Mesodermal cell (in vitro differentiated cells): ENCODE measurements around the gene PPM1K.

Experiments
- H3K27ac ChIP-seq: 2 replicates; pipeline ENCODE4 v1.7.0; 2013; ENCODE audit warnings: mild to moderate bottlenecking, low read depth, low read length, moderate library complexity; ENCODE audit not compliant: severe bottlenecking
- H3K36me3 ChIP-seq: 2 replicates; pipeline ENCODE4 v1.7.1; 2013; ENCODE audit warnings: mild to moderate bottlenecking, low read length, moderate library complexity; ENCODE audit not compliant: control insufficient read depth, insufficient read depth
- H3K4me1 ChIP-seq: one replicate; pipeline ENCODE4 v1.7.1; 2013; ENCODE audit warnings: mild to moderate bottlenecking, low read length; ENCODE audit not compliant: insufficient read depth, control insufficient read depth, poor library complexity, severe bottlenecking
- H3K4me3 ChIP-seq: 2 replicates; pipeline ENCODE4 v1.7.0; 2013; ENCODE audit warnings: low read length, control low read depth, mild to moderate bottlenecking; ENCODE audit not compliant: insufficient read depth, poor library complexity, severe bottlenecking; ENCODE audit errors: extremely low read depth
- H3K9me3 ChIP-seq: 2 replicates; pipeline ENCODE4 v1.7.1; 2013; ENCODE audit warnings: mild to moderate bottlenecking, low read length, moderate library complexity; ENCODE audit not compliant: control insufficient read depth
- WGBS, 2 experiments: methylation state at CpG; one replicate each; pipeline ENCODE4 v1.1.5; 2013; ENCODE audit warnings: missing lambda C conversion rate in 2 of 2; ENCODE audit not compliant: insufficient coverage in 2 of 2; 5-methylcytosine and 5-hydroxymethylcytosine counted together

The PPM1K gene

DNA sequence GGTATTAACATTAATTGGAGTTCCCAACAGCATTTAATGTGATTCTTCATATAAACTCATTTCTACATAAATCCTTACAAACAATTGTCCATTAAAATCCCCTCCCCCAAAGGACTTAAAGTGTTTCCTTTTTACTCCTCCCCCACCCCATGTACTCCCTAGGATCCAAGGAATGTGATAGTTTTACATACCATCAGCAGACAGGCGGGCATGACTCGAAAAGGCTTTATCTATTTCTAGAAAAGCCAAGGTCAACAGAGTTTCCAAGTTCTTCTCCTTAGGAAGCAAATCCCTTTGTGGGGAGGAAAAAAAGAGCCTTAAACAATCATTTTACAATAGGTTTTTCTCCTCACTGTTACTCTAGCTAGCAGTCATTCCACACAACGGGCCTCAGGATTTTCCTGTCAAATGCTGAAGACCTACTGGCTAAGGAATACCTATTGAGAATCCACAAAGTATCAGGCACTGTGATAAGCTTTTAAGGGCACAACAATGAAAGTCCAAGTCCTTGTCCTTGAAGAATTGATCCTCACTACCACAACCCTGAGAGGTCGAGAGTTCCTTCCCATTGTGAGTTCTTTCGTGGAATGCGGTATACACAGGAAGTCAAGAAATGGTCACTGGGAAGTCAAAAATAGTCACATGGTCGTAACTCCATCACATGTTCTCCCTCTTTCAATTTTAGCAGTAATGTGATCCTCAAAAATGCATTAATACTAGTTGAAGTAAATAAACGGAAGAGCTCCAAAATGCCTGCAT is 7.2 kb downstream of the PPM1K start:
- Histone ChIP-seq H3K4me3 (no peak overlapping the region), H3K36me3 (peaks cover 12% of the 10 kb centered on the region), H3K4me1 (no peaks in the 10 kb centered on the region), H3K9me3 (peaks cover 17% of the 10 kb centered on the region), H3K27ac (no peak overlapping the region)
- 91 to 95% methylated on average over 4 to 5 of the region's 8 CpGs for WGBS, 2 experiments

DNA sequence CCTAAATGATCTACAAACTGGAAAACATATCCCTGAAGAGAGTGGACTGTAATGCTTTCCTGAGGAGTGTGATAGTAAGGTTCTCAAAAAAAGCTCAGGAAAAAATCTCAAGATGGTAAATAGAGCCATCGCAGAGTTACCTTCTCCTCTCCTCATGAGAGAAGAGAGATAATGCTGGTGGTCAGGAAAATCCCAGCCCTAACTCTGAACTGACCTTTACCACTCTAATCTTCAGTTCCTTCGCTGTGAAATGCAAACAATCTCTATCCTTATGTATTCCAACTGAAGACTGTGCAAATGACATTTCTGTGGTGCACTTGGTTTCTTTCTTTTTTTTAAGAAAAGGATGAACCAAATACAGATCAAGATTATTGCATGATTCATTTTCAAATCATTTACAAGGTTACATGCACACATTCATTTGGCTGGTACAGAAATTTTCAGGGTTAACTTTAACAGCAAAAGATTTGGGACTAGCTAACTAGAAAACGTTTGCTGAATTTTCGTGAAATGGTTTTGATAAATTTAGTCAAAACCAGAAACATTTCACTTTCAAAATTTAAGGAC is 8.3 kb downstream of the PPM1K start:
- H3K36me3 ChIP-seq, result peaks cover 12% of the 10 kb centered on the region
- no peak overlapping the region for H3K4me3 ChIP-seq
- 100% methylated on average over 1 to 2 of the region's 4 CpGs for WGBS, 2 experiments
- no peak overlapping the region for H3K27ac ChIP-seq
- peaks cover 17% of the 10 kb centered on the region for H3K9me3 ChIP-seq
- H3K4me1 ChIP-seq, result no peaks in the 10 kb centered on the region

DNA sequence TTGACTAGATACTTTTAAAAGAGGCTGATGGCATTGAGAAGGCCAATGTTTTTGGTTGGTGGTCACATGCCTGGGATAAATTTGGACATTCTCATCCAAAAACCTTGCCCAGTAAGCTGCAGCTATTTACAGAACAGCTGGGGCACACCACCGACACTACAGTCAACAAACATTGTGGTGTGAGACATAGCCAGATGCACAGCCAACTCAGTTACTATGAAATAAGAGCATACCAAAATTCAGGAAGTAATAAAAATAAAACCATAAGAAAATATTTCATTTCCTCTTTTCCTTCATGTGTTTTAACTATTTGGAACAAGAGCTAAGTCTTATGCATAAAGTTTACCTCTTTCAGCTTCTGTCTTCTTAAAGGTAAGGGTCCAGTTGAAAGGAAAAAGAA is 8.8 kb downstream of the PPM1K start:
- Histone ChIP-seq H3K4me1 (no peaks in the 10 kb centered on the region), H3K36me3 (peaks cover 12% of the 10 kb centered on the region), H3K4me3 (no peak overlapping the region), H3K27ac (no peak overlapping the region), H3K9me3 (peaks cover 17% of the 10 kb centered on the region)
- WGBS, 2 experiments, result no CpG with 5 or more reads among the region's 1 CpG

DNA sequence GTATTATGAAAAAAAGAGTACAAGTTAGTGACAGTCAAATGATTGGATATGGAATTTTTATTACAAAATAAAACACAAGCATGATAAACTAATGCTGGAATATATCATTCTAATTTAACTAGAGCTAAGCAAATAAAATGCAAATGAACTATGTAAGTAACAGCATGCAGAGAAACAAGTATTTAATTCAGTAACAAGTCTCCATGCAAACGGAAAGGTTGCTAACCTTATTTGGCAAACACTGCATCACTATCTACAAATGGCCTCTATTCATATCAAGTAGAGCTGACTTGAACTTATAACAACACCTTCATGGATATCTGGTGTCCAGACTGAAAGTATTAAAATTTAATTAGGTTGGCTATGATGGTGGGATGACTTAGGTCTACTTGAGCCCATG is 15.4 kb downstream of the PPM1K start:
- Histone ChIP-seq H3K4me1 (no peaks in the 10 kb centered on the region), H3K36me3 (peaks cover 27% of the 10 kb centered on the region), H3K4me3 (no peak overlapping the region), H3K27ac (no peak overlapping the region), H3K9me3 (no peaks in the 10 kb centered on the region)
- WGBS, 2 experiments, result 100% methylated on average over 1 of the region's 1 CpG

DNA sequence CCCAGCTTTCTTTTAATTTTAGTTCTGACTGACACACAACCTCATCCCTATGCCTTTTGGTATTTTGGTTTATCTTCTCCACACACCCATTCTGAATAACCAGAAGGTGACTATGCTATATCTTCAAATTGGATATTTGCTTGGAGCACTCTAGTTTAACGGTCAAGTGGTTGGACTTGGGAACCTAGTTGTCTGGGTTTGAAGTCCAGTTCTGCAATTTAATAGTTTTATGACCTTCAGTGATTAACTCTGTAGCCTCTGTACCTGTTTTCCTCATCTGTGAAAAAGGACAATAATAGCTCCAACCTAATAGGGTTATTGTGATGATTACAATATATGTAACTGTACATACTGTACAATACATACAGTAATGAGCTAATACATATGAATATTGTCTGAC is 20.0 kb downstream of the PPM1K start:
- Histone ChIP-seq H3K27ac (no peak overlapping the region), H3K9me3 (no peaks in the 10 kb centered on the region), H3K4me3 (no peak overlapping the region), H3K36me3 (peaks cover 27% of the 10 kb centered on the region), H3K4me1 (no peaks in the 10 kb centered on the region)
- WGBS, 2 experiments, result no CpG with 5 or more reads among the region's 1 CpG

DNA sequence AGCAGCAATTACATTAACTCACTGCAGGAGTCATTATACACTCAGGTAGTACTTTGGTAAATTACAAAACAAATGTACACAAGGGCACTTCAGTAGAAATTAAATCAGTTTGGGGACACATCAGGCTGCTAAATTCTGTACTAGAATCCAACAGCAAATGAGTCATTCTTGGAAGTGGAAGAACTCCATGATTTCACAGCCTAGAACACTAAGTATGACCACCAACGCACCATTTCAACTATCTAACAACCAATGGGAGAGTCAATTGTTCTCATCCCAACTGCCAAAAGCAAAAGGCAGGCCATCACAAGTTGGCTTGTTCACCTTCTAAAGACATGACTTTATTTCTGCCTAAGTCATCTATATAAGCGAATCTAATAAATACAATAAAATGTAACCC is 26.6 kb downstream of the PPM1K start:
- no peak overlapping the region for H3K4me3 ChIP-seq
- H3K36me3 ChIP-seq, result no peaks in the 10 kb centered on the region
- WGBS, 2 experiments, result 80 to 100% methylated on average over 1 of the region's 2 CpGs
- no peaks in the 10 kb centered on the region for H3K9me3 ChIP-seq
- H3K4me1 ChIP-seq, result no peaks in the 10 kb centered on the region
- H3K27ac ChIP-seq, result no peak overlapping the region

DNA sequence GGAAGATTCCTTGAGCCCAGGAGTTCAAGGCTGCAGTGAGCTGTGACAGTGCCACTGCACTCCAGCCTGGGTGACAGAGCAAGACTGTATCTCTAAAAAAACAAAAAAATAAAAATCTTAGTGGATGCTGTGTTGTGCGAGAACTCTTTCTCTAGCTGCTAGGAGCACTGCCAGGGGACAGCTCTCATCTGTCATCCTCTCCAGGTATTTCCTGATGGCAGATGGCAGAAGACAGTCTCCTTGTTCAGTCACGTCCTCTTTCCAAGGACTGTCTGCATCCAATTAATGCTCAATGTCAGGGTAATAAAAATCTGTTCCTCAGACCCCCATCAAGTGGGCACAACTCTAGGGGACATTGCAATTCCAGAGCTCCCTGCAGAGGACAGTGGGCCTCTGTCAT is 29.2 kb downstream of the PPM1K start:
- H3K9me3 ChIP-seq, result no peaks in the 10 kb centered on the region
- no peak overlapping the region for H3K4me3 ChIP-seq
- WGBS, 2 experiments, result 83 to 92% methylated on average over 2 of the region's 2 CpGs
- H3K36me3 ChIP-seq, result no peaks in the 10 kb centered on the region
- no peak overlapping the region for H3K27ac ChIP-seq
- no peaks in the 10 kb centered on the region for H3K4me1 ChIP-seq

DNA sequence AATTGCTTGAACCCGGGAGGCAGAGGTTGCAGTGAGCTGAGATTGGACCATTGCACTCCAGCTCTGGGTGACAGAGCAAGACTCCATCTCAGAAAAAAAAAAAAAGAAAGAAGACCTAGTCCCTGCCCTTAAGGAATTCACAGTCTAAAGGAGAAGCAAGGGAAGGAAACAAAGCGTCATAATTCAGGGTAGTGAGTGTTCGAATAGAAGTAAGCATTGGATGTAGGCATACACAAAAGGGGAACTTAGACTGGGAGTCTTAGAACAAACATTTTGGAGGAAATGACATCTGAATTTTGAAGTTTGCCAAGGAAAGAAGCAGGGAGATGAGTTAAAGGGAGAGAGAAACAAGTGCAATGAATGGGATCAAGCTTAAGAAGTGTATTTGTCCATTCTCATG is 32.4 kb downstream of the PPM1K start:
- Histone ChIP-seq H3K4me3 (no peak overlapping the region), H3K36me3 (no peaks in the 10 kb centered on the region), H3K9me3 (no peaks in the 10 kb centered on the region), H3K4me1 (no peaks in the 10 kb centered on the region), H3K27ac (no peak overlapping the region)
- WGBS, 2 experiments, result 89 to 94% methylated on average over 3 of the region's 3 CpGs

DNA sequence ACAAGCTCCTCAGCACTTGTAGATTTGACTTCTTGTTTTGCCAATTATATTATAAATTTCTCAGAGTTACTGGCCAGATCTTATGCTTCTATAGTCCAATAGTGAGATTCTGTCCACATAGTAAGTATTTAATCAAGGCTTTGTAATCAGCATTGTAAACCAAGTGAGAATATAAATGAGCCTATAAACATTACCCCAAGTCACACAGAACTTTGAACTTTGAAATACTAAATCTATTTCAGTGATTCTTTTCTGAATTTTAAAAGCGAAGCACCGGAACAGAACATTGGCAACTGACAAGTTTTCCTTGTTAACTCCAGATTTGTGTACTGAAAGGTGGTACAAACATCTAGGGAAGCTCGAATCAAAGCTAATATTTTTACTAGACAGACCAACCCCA is 37.2 kb downstream of the PPM1K start:
- Histone ChIP-seq H3K27ac (no peak overlapping the region), H3K9me3 (no peaks in the 10 kb centered on the region), H3K36me3 (no peaks in the 10 kb centered on the region), H3K4me3 (no peak overlapping the region), H3K4me1 (no peaks in the 10 kb centered on the region)
- no CpG with 5 or more reads among the region's 3 CpGs for whole genome bisulfite sequencing, 2 experiments

DNA sequence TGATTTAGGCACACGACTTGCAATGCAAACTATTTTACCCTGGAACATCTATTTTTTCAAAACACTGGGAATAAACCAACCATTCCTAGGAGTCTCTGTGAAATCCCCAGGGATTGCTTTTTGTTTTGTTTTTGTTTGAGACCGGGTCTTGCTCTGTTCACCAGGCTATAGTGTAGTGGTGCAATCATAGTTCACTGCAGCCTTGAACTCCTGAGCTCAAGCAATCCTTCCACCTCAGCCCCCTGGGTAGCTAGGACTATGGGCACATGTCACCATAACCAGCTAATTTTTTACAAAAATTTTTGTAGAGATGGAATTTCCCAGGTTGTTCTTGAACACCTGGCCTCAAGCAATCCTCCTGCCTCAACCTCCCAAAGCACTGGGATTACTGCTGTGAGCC is 37.8 kb downstream of the PPM1K start:
- H3K36me3 ChIP-seq, result no peaks in the 10 kb centered on the region
- 67 to 100% methylated on average over 1 of the region's 2 CpGs for WGBS, 2 experiments

DNA sequence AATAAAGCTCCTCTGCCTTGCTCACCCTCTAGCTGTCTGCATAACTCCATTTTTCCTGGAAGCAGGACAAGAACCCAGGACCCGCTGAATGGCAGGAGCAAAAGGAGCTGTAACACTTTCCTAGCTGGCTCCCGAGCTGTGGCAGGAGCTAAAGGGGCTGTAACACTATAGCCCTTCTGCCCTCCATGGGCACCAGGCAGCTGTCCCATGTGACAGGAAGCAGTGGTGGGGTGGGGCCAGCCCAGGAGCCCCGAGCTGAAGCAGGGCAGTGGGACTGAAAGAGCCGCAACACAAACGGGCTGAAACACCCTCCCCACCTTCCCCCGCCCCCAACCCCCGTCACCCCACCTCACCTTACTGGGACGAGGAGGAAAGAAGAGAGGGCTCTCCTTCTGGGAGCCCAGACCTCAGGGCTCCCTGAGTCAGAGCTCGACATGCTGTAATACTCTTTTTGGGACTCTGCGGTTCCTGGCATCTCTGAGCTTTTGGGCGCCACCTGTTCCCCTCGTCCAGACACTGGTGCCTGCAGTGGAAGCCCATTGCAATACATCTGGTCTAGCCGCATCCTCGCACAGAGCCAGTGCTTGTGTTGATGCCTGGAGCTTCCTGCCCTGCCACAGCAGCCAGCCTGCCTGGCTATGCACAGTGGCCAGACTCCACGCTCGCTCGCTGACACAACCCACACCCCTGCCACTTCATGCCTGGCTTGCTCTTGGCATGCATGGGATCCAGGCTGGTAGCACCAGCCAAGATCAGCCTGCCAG is 39.4 kb downstream of the PPM1K start:
- H3K36me3 ChIP-seq, result no peaks in the 10 kb centered on the region
- no peak overlapping the region for H3K27ac ChIP-seq
- 94 to 96% methylated on average over 8 to 11 of the region's 17 CpGs for WGBS, 2 experiments
- no peaks in the 10 kb centered on the region for H3K9me3 ChIP-seq
- no peak overlapping the region for H3K4me3 ChIP-seq
- no peaks in the 10 kb centered on the region for H3K4me1 ChIP-seq

More for the DNA sequence above, 37.8 kb downstream of the PPM1K start:
- no peaks in the 10 kb centered on the region for H3K9me3 ChIP-seq
- no peak overlapping the region for H3K4me3 ChIP-seq
- no peak overlapping the region for H3K27ac ChIP-seq
- no peaks in the 10 kb centered on the region for H3K4me1 ChIP-seq
